ENCODE measurements around the gene PDE4D.

DNA sequence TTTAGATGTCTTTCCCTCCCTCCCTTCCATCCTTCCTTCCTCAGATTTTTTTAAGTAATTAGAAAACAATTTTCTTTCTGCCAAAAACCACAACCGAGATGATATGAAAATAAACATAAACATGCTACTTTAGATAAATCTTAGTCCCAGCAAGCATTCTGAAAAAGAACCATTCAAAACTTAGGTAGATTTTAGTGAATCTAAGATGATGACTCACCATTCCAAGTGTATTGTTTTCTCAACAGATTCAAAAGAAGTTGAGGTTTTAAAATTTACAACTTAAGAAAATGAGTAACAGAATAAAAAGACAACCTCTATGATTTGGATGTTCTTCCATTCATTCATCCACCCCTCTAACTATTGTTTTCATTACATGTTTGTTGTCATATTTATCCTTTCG lies 465.1 kb downstream of the PDE4D start:
- TF ChIP-seq, protein P1, sequence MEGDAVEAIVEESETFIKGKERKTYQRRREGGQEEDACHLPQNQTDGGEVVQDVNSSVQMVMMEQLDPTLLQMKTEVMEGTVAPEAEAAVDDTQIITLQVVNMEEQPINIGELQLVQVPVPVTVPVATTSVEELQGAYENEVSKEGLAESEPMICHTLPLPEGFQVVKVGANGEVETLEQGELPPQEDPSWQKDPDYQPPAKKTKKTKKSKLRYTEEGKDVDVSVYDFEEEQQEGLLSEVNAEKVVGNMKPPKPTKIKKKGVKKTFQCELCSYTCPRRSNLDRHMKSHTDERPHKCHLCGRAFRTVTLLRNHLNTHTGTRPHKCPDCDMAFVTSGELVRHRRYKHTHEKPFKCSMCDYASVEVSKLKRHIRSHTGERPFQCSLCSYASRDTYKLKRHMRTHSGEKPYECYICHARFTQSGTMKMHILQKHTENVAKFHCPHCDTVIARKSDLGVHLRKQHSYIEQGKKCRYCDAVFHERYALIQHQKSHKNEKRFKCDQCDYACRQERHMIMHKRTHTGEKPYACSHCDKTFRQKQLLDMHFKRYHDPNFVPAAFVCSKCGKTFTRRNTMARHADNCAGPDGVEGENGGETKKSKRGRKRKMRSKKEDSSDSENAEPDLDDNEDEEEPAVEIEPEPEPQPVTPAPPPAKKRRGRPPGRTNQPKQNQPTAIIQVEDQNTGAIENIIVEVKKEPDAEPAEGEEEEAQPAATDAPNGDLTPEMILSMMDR (conservative IDR thresholded peaks at IDR 0.05; ENCODE audit: low read depth, low read length): no peak
- no peak for TF ChIP-seq MAZ (IDR thresholded peaks at IDR 0.05; ENCODE audit: borderline replicate concordance, low read depth, low read length)
- TF ChIP-seq POLR2A (IDR thresholded peaks at IDR 0.05; ENCODE audit: low read depth, low read length): no peak
- TF ChIP-seq RAD21 (IDR thresholded peaks at IDR 0.05; ENCODE audit: low read length): no peak
- TF ChIP-seq, protein P2, sequence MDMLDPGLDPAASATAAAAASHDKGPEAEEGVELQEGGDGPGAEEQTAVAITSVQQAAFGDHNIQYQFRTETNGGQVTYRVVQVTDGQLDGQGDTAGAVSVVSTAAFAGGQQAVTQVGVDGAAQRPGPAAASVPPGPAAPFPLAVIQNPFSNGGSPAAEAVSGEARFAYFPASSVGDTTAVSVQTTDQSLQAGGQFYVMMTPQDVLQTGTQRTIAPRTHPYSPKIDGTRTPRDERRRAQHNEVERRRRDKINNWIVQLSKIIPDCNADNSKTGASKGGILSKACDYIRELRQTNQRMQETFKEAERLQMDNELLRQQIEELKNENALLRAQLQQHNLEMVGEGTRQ (IDR thresholded peaks at IDR 0.05; ENCODE audit: low read depth, low read length): no peak
- TF ChIP-seq CHD1 (IDR thresholded peaks at IDR 0.05; ENCODE audit: low read depth, low read length): no peak
- TF ChIP-seq RFX5 (IDR thresholded peaks at IDR 0.05; ENCODE audit: low read depth, low read length): no peak

Data from IMR-90 (cell line).